SK-N-SH treated with all-trans-retinoic acid at 6 μM for 48 hours (cell line): ENCODE results near the gene ATP11A.

Experiments
- ATAC-seq: fragments of 200-7000 bp; cut with Tn5 transposase; 3 replicates; pipeline ENCODE4 v1.9.1; 2020; ENCODE audit warnings: mild to moderate bottlenecking, moderate library complexity
- ARNTL ChIP-seq: fragments of 450-650 bp; formaldehyde crosslinking; IDR thresholded peaks from 2 replicates; pipeline ENCODE4 v1.5.0; 2020; ENCODE audit warnings: low read depth, mild to moderate bottlenecking, moderate library complexity, borderline replicate concordance
- BACH2 ChIP-seq: fragments of 250-450 bp; sonication (Bioruptor Pico); IDR thresholded peaks from 2 replicates; pipeline ENCODE4 v1.9.0; 2021; ENCODE audit warnings: mild to moderate bottlenecking, borderline replicate concordance
- CSDC2 ChIP-seq: fragments of 250-450 bp; sonication (Bioruptor Pico); IDR thresholded peaks from 2 replicates; pipeline ENCODE4 v1.5.0; 2020; ENCODE audit warnings: mild to moderate bottlenecking, moderate library complexity
- ESRRG ChIP-seq: fragments of 250-450 bp; sonication (Bioruptor Pico); IDR thresholded peaks from 2 replicates; pipeline ENCODE4 v1.6.1; 2021; ENCODE audit warnings: mild to moderate bottlenecking
- GLIS3 ChIP-seq: fragments of 250-450 bp; sonication (Bioruptor Pico); IDR thresholded peaks from 2 replicates; pipeline ENCODE4 v1.5.0; 2020; ENCODE audit warnings: mild to moderate bottlenecking, moderate library complexity
- ISL1 ChIP-seq: fragments of 250-450 bp; sonication (Bioruptor Pico); IDR thresholded peaks from 2 replicates; pipeline ENCODE4 v2.1.2; 2022; ENCODE audit warnings: mild to moderate bottlenecking, moderate library complexity
- OSR1 ChIP-seq: fragments of 250-450 bp; sonication (Bioruptor Pico); IDR thresholded peaks from 2 replicates; pipeline ENCODE4 v1.8.0; 2022; ENCODE audit warnings: moderate library complexity, mild to moderate bottlenecking, inconsistent platforms
- PPARA ChIP-seq: fragments of 250-450 bp; sonication (Bioruptor Pico); IDR thresholded peaks from 2 replicates; pipeline ENCODE4 v1.5.0; 2020; ENCODE audit warnings: mild to moderate bottlenecking, borderline replicate concordance
- RARB ChIP-seq: fragments of 250-450 bp; sonication (Bioruptor Pico); IDR thresholded peaks from 2 replicates; pipeline ENCODE4 v1.8.0; 2021; ENCODE audit warnings: mild to moderate bottlenecking, moderate library complexity
- SNAI2 ChIP-seq: fragments of 250-450 bp; sonication (Bioruptor Pico); IDR thresholded peaks from 2 replicates; pipeline ENCODE4 v1.5.0; 2020; ENCODE audit warnings: mild to moderate bottlenecking, moderate library complexity
- TCF4 ChIP-seq: fragments of 250-450 bp; sonication (Bioruptor Pico); IDR thresholded peaks from 2 replicates; pipeline ENCODE4 v1.8.0; 2021; ENCODE audit warnings: mild to moderate bottlenecking, moderate library complexity, borderline replicate concordance
- TOX ChIP-seq: fragments of 250-450 bp; sonication (Bioruptor Pico); IDR thresholded peaks from 2 replicates; pipeline ENCODE4 v1.8.0; 2021; ENCODE audit warnings: mild to moderate bottlenecking, moderate library complexity, borderline replicate concordance
- ZC3H10 ChIP-seq: fragments of 250-450 bp; sonication (Bioruptor Pico); IDR thresholded peaks from 2 replicates; pipeline ENCODE4 v1.5.1; 2021; ENCODE audit warnings: mild to moderate bottlenecking, moderate library complexity
- ZFP3 ChIP-seq: fragments of 250-450 bp; sonication (Bioruptor Pico); IDR thresholded peaks from 2 replicates; pipeline ENCODE4 v1.5.0; 2020; ENCODE audit warnings: mild to moderate bottlenecking, moderate library complexity
- ZFP30 ChIP-seq: fragments of 450-650 bp; formaldehyde crosslinking; IDR thresholded peaks from 2 replicates; pipeline ENCODE4 v1.5.0; 2022; ENCODE audit warnings: mild to moderate bottlenecking, moderate library complexity
- ZNF565 ChIP-seq: fragments of 450-650 bp; formaldehyde crosslinking; conservative IDR thresholded peaks from 2 replicates; pipeline ENCODE4 v1.5.0; 2020; ENCODE audit warnings: low read depth, mild to moderate bottlenecking, moderate library complexity
- ZNF70 ChIP-seq: fragments of 450-650 bp; formaldehyde crosslinking; IDR thresholded peaks from 2 replicates; pipeline ENCODE4 v1.5.0; 2020; ENCODE audit warnings: mild to moderate bottlenecking, moderate library complexity
- ZNF8 ChIP-seq: fragments of 450-650 bp; formaldehyde crosslinking; IDR thresholded peaks from 2 replicates; pipeline ENCODE4 v1.5.0; 2020; ENCODE audit warnings: mild to moderate bottlenecking, moderate library complexity
- TF ChIP-seq, protein P1 (sequence below): fragments of 250-450 bp; sonication (Bioruptor Pico); IDR thresholded peaks from 2 replicates; pipeline ENCODE4 v1.8.0; 2021; ENCODE audit warnings: low read depth, mild to moderate bottlenecking, moderate library complexity, borderline replicate concordance
- TF ChIP-seq, protein P2 (sequence below): fragments of 250-450 bp; sonication (Bioruptor Pico); IDR thresholded peaks from 2 replicates; pipeline ENCODE4 v1.5.1; 2021; ENCODE audit warnings: mild to moderate bottlenecking, moderate library complexity
- TF ChIP-seq, protein P3 (sequence below): fragments of 250-450 bp; sonication (Bioruptor Pico); IDR thresholded peaks from 2 replicates; pipeline ENCODE4 v1.5.1; 2020; ENCODE audit warnings: low read depth, mild to moderate bottlenecking, moderate library complexity
- TF ChIP-seq, protein P4 (sequence below): fragments of 250-450 bp; sonication (Bioruptor Pico); IDR thresholded peaks from 2 replicates; pipeline ENCODE4 v1.5.0; 2020; ENCODE audit warnings: mild to moderate bottlenecking, moderate library complexity
- TF ChIP-seq, protein P5 (sequence below): fragments of 250-450 bp; sonication (Bioruptor Pico); IDR thresholded peaks from 2 replicates; pipeline ENCODE4 v1.8.0; 2020; ENCODE audit warnings: mild to moderate bottlenecking, moderate library complexity, borderline replicate concordance

ATP11A gene

DNA sequence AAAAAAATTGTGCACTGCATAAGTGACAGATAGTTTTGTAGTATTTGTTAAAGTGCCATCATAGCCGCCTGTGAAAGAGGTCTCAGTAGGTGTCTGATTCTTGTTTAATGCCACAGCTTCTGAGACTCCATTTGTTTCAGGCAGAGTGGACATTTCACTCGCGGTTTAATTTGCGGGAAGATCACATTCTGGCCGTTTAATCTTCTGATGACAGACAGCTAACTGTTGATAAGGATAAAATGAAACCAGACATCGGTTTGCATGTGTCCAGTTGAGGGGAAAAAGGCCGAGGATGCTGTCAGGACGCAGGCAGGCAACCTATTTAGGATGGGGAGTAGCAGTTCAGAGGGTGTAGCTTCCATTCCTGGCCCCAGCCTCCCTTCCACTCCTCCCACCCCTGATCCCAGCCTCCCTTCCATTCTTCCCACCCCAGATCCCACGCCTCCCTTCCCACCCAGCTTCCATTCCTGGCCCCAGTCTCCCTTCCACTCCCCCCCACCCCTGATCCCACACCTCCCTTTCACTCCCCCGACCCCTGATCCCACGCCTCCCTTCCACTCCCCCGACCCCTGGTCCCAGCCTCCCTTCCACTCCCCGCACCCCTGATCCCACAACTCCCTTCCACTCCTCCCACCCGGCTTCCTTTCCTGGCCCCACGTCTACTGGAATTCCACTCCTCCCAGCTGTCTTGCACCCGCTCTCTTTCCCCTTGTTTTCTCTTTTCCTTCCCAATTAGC, 23.8 kb downstream of the ATP11A start:
- ATAC-seq = no peak
- TF ChIP-seq, protein P1, sequence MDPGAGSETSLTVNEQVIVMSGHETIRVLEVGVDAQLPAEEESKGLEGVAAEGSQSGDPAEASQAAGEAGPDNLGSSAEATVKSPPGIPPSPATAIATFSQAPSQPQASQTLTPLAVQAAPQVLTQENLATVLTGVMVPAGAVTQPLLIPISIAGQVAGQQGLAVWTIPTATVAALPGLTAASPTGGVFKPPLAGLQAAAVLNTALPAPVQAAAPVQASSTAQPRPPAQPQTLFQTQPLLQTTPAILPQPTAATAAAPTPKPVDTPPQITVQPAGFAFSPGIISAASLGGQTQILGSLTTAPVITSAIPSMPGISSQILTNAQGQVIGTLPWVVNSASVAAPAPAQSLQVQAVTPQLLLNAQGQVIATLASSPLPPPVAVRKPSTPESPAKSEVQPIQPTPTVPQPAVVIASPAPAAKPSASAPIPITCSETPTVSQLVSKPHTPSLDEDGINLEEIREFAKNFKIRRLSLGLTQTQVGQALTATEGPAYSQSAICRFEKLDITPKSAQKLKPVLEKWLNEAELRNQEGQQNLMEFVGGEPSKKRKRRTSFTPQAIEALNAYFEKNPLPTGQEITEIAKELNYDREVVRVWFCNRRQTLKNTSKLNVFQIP (CRISPR knock-in tag) = no peak
- TF ChIP-seq ZFP3 (CRISPR knock-in tag) (no peak), ZFP30 (CRISPR knock-in tag) (no peak), ZNF8 (no peak), ARNTL (no peak), TCF4 (CRISPR knock-in tag) (peak; percentile 61; the same call in 1 of the 2 replicates), PPARA (CRISPR knock-in tag) (no peak), ESRRG (CRISPR knock-in tag) (no peak), ZC3H10 (no peak), ZNF565 (no peak), CSDC2 (CRISPR knock-in tag) (no peak), SNAI2 (CRISPR knock-in tag) (no peak), GLIS3 (CRISPR knock-in tag) (no peak), ISL1 (CRISPR knock-in tag) (0 out of 2 replicates have a peak, but pooled peaks have one; percentile 14), RARB (CRISPR knock-in tag) (no peak), OSR1 (CRISPR knock-in tag) (no peak), TOX (CRISPR knock-in tag) (no peak), ZNF70 (CRISPR knock-in tag) (no peak), BACH2 (CRISPR knock-in tag) (no peak)
- TF ChIP-seq, protein P2, sequence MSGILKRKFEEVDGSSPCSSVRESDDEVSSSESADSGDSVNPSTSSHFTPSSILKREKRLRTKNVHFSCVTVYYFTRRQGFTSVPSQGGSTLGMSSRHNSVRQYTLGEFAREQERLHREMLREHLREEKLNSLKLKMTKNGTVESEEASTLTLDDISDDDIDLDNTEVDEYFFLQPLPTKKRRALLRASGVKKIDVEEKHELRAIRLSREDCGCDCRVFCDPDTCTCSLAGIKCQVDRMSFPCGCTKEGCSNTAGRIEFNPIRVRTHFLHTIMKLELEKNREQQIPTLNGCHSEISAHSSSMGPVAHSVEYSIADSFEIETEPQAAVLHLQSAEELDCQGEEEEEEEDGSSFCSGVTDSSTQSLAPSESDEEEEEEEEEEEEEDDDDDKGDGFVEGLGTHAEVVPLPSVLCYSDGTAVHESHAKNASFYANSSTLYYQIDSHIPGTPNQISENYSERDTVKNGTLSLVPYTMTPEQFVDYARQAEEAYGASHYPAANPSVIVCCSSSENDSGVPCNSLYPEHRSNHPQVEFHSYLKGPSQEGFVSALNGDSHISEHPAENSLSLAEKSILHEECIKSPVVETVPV (CRISPR knock-in tag) = no peak
- TF ChIP-seq, protein P3, sequence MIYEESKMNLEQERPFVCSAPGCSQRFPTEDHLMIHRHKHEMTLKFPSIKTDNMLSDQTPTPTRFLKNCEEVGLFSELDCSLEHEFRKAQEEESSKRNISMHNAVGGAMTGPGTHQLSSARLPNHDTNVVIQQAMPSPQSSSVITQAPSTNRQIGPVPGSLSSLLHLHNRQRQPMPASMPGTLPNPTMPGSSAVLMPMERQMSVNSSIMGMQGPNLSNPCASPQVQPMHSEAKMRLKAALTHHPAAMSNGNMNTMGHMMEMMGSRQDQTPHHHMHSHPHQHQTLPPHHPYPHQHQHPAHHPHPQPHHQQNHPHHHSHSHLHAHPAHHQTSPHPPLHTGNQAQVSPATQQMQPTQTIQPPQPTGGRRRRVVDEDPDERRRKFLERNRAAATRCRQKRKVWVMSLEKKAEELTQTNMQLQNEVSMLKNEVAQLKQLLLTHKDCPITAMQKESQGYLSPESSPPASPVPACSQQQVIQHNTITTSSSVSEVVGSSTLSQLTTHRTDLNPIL = no peak
- TF ChIP-seq, protein P4, sequence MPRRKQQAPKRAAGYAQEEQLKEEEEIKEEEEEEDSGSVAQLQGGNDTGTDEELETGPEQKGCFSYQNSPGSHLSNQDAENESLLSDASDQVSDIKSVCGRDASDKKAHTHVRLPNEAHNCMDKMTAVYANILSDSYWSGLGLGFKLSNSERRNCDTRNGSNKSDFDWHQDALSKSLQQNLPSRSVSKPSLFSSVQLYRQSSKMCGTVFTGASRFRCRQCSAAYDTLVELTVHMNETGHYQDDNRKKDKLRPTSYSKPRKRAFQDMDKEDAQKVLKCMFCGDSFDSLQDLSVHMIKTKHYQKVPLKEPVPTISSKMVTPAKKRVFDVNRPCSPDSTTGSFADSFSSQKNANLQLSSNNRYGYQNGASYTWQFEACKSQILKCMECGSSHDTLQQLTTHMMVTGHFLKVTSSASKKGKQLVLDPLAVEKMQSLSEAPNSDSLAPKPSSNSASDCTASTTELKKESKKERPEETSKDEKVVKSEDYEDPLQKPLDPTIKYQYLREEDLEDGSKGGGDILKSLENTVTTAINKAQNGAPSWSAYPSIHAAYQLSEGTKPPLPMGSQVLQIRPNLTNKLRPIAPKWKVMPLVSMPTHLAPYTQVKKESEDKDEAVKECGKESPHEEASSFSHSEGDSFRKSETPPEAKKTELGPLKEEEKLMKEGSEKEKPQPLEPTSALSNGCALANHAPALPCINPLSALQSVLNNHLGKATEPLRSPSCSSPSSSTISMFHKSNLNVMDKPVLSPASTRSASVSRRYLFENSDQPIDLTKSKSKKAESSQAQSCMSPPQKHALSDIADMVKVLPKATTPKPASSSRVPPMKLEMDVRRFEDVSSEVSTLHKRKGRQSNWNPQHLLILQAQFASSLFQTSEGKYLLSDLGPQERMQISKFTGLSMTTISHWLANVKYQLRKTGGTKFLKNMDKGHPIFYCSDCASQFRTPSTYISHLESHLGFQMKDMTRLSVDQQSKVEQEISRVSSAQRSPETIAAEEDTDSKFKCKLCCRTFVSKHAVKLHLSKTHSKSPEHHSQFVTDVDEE = peak; percentile 63; the same call in 1 of the 2 replicates
- TF ChIP-seq, protein P5, sequence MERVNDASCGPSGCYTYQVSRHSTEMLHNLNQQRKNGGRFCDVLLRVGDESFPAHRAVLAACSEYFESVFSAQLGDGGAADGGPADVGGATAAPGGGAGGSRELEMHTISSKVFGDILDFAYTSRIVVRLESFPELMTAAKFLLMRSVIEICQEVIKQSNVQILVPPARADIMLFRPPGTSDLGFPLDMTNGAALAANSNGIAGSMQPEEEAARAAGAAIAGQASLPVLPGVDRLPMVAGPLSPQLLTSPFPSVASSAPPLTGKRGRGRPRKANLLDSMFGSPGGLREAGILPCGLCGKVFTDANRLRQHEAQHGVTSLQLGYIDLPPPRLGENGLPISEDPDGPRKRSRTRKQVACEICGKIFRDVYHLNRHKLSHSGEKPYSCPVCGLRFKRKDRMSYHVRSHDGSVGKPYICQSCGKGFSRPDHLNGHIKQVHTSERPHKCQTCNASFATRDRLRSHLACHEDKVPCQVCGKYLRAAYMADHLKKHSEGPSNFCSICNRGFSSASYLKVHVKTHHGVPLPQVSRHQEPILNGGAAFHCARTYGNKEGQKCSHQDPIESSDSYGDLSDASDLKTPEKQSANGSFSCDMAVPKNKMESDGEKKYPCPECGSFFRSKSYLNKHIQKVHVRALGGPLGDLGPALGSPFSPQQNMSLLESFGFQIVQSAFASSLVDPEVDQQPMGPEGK = no peak

DNA sequence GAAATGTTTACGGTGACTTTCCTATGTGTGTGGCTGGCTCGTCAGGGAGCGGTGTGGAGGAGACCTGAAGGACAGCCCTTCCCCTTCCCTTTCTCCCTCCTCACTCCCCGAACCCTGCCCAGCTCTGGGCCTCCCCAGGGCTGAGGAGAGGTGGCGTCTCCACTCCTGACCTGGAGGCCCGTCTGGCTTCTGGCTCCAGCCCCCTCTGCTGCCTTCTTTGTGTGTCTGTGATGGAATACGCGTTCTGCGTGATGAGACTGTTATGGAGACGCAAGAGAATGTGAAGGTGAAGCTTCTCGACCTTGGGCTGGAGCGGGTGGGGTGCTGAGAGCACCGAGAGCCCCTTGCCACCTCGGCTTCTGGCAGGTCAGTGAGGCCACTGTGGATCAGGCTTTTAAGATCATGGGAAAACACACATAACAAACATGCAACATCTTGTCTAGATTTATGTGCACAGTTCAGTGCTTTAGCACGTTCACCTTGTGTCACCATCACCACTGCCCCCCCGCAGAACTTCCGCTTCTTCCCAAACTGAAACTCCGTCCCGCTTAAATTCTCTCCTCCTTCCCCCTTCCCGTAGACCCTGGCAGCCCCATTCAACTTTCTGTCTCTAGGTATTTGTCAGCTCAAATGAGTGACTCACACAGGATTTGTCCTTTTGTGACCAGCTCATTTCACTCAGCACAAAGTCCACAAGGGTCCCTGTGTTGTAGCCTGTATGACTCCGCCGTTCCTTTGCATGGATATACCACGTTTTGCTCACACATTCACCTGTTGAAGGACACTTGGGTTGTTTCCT, 24.7 kb downstream of the ATP11A start:
- no peak for ATAC-seq
- peak; percentile 41; the same call in 1 of the 2 replicates for TF ChIP-seq ZNF8
- TF ChIP-seq ARNTL = no peak
- TF ChIP-seq, protein P1 (CRISPR knock-in tag) = no peak
